Mammary epithelial cell (primary cell): ENCODE data around the gene PDGFC.

ENCODE experiments used
- EZH2 ChIP-seq: IDR thresholded peaks from 2 replicates; pipeline ENCODE4 v1.6.1; 2012; ENCODE audit warnings: low read length, inconsistent platforms, borderline replicate concordance
- TF ChIP-seq, protein P1 (sequence below), 2 donors: IDR thresholded peaks in 1 of 2; conservative IDR thresholded peaks in 1 of 2; 2 replicates each; pipeline ENCODE4 v1.5.1; 2011 to 2012; ENCODE audit warnings: inconsistent platforms in 2 of 2, low read length in 2 of 2, mild to moderate bottlenecking in 2 of 2, control low read depth in 1 of 2, low read depth in 1 of 2; ENCODE audit not compliant: insufficient read depth in 1 of 2; ENCODE audit errors: extremely low read depth in 1 of 2

- TF ChIP-seq, protein P1, sequence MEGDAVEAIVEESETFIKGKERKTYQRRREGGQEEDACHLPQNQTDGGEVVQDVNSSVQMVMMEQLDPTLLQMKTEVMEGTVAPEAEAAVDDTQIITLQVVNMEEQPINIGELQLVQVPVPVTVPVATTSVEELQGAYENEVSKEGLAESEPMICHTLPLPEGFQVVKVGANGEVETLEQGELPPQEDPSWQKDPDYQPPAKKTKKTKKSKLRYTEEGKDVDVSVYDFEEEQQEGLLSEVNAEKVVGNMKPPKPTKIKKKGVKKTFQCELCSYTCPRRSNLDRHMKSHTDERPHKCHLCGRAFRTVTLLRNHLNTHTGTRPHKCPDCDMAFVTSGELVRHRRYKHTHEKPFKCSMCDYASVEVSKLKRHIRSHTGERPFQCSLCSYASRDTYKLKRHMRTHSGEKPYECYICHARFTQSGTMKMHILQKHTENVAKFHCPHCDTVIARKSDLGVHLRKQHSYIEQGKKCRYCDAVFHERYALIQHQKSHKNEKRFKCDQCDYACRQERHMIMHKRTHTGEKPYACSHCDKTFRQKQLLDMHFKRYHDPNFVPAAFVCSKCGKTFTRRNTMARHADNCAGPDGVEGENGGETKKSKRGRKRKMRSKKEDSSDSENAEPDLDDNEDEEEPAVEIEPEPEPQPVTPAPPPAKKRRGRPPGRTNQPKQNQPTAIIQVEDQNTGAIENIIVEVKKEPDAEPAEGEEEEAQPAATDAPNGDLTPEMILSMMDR (conservative IDR thresholded peaks at IDR 0.05 in 1 of 2, IDR thresholded peaks at IDR 0.05 in 1 of 2; ENCODE audit: extremely low read depth in 1 of 2, insufficient read depth in 1 of 2, low read depth in 1 of 2, low read length in 2 of 2) = no peak
- no peak for TF ChIP-seq EZH2
Observed at GRCh38 chr4:156999175-156999517, 27.5 kb upstream of the PDGFC start.
